Rectal smooth muscle tissue (tissue), 1 donor: ENCODE results near the gene PTPRM.

Source experiments
- H3K27ac ChIP-seq: one replicate; pipeline ENCODE4 v1.7.0; 2013; ENCODE audit warnings: low read depth, low read length, inconsistent platforms
- H3K27me3 ChIP-seq: one replicate; pipeline ENCODE4 v1.7.0; 2013; ENCODE audit warnings: low read length; ENCODE audit not compliant: control insufficient read depth, insufficient read depth
- H3K36me3 ChIP-seq: one replicate; pipeline ENCODE4 v1.7.0; 2013; ENCODE audit warnings: low read length; ENCODE audit not compliant: control insufficient read depth, insufficient read depth
- H3K4me1 ChIP-seq: one replicate; pipeline ENCODE4 v1.7.0; 2013; ENCODE audit warnings: low read length; ENCODE audit not compliant: control insufficient read depth, insufficient read depth
- H3K4me3 ChIP-seq: one replicate; pipeline ENCODE4 v1.7.0; 2013; ENCODE audit warnings: low read length
- H3K9ac ChIP-seq: one replicate; pipeline ENCODE4 v1.7.0; 2013; ENCODE audit warnings: low read length

PTPRM gene

DNA sequence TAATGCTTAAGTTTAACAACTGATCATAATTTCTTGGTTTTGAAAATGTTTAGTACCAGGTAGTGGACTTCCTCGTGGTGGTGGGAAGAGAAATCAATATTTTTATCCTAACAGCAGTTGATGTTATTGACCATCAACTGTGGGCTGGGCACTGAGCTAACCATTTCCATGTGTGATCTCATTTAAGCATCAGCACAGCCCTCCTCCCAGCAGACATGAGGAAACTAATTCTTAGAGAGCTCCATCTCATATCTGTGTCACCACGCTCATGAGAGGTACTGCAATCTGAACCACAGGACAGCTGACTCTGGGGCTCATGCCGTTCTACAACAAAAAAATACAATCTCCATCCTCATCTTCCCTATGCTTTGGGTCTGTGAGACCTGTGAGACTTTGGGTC, 709.3 kb downstream of the PTPRM start:
- H3K27me3 ChIP-seq, result no peaks in the 10 kb centered on the region
- no peak overlapping the region for H3K9ac ChIP-seq
- H3K4me3 ChIP-seq, result no peak overlapping the region
- H3K4me1 ChIP-seq, result no peaks in the 10 kb centered on the region
- no peak overlapping the region for H3K27ac ChIP-seq
- H3K36me3 ChIP-seq, result no peaks in the 10 kb centered on the region

DNA sequence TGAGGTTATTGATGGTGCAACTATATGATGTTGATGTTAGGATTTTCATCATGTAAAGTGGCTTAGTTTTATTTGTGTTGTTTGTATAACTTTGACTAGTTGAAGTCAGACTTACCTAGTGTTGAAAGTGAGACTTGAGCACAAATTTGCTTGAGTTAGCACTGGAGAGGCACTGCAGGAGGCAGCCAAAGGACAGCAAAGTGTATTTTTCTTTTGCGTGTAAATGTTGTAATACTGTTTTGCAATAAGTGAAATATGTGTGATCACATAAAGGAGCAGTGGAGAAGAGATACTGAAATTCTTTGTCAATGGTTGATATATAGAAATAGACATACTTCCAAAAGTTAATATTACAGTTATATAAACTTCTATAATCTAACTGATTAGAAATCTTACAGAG, 710.2 kb downstream of the PTPRM start:
- H3K9ac ChIP-seq, result no peak overlapping the region
- no peaks in the 10 kb centered on the region for H3K4me1 ChIP-seq
- H3K4me3 ChIP-seq, result no peak overlapping the region
- H3K27me3 ChIP-seq, result no peaks in the 10 kb centered on the region
- H3K27ac ChIP-seq, result no peak overlapping the region
- H3K36me3 ChIP-seq, result no peaks in the 10 kb centered on the region

DNA sequence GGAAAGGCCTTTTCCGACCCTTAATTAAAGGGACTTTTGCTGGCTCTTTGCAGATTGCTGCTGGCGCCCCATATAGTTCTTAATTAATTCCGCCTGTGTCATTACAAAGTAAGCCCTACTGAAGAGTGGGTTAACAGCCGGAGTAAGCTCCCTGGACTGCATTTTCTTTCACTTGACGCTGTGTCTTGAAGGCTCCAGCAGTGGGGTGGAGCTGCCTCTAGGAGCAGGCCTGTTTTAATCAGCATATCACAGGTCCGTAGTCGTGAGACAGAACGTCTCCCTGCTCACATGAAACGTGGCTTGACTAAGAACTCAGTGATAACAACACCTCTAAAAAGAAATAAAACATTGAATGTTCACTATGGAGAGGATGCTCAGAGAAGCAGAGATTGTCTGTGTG, 712.2 kb downstream of the PTPRM start:
- Histone ChIP-seq H3K4me3 (no peak overlapping the region), H3K4me1 (no peaks in the 10 kb centered on the region), H3K27ac (no peak overlapping the region), H3K9ac (no peak overlapping the region), H3K36me3 (no peaks in the 10 kb centered on the region), H3K27me3 (no peaks in the 10 kb centered on the region)

DNA sequence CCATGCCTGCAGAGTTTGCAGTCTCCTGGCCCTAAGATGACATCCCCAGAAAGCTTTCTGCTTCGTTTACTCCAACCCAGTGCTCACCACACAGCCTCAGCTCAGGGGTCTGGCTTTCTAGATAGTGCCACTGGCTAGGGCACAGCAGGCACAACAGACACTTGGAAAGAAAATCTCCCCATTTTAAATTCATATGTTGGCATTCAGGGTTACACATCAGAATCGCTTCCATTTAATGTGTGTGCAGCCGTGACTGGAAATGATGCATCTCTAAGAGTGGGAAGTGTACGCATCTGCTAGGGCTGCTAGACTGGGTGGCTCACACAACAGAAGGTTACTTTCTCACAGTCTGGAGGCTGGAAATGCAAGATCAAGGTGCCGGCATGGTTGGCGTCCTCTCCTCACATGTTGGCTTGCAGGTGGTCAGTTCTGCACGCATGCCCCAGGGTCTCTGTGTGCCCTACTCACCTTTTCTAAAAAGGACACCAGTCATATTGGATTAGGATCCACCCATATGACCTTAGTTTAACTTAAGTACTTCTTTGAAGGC, 712.7 kb downstream of the PTPRM start:
- Histone ChIP-seq H3K9ac (no peak overlapping the region), H3K27me3 (no peaks in the 10 kb centered on the region), H3K27ac (no peak overlapping the region), H3K36me3 (no peaks in the 10 kb centered on the region), H3K4me3 (no peak overlapping the region), H3K4me1 (no peaks in the 10 kb centered on the region)

DNA sequence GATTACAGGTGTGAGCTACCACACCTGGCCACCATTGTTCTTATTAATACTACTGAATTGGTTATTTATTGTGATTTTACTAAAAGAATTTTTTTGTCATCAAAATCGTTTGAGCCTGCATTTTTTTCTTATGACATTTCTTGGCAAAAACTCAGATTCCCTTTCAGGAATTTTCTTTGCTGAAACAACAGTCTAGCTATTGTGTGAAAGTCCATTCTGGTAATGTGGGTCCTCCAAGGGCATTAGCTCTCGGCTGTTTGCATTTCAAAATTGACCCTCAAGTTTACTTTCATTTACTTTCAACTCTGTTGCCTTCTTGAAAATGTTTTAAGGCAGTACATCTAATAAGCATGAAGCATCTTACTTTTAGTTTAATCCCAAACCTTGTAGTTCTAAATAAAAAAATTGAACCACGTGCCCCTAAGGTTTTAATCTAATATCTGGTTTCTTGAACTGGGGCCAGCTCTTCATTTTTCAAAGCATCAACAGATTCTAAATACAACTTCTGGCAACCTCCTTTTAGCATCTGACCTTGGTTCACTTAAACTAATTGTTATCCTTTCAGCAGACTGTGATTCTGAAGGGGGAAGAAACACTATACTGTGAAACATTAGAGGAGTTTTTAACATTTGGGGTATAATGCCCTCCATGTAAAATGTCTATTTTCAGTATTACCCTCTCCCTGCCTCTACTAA, 716.9 kb downstream of the PTPRM start:
- Histone ChIP-seq H3K27ac (no peak overlapping the region), H3K36me3 (no peaks in the 10 kb centered on the region), H3K9ac (no peak overlapping the region), H3K4me3 (no peak overlapping the region), H3K27me3 (no peaks in the 10 kb centered on the region), H3K4me1 (no peaks in the 10 kb centered on the region)

DNA sequence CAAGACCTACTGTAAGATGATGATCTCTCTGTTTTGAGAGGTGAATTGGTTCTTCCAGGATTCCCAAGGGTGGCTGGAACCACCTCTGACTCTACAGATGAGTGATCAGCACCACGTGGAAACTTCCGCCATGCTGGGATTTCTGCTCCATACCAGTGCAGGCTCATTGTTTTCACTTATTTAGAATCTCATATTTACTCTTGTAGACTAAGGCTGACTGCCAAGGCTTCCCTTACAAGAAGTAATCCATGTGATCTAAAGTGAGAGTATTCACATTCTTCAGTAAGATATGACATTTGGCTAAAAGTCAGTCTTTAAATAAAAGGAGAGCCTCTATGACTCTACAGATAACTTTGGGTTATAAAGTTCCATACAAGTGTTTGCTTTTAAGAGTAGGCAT, 719.2 kb downstream of the PTPRM start:
- no peaks in the 10 kb centered on the region for H3K27me3 ChIP-seq
- no peaks in the 10 kb centered on the region for H3K4me1 ChIP-seq
- H3K4me3 ChIP-seq, result no peak overlapping the region
- no peak overlapping the region for H3K9ac ChIP-seq
- H3K27ac ChIP-seq, result no peak overlapping the region
- no peaks in the 10 kb centered on the region for H3K36me3 ChIP-seq

DNA sequence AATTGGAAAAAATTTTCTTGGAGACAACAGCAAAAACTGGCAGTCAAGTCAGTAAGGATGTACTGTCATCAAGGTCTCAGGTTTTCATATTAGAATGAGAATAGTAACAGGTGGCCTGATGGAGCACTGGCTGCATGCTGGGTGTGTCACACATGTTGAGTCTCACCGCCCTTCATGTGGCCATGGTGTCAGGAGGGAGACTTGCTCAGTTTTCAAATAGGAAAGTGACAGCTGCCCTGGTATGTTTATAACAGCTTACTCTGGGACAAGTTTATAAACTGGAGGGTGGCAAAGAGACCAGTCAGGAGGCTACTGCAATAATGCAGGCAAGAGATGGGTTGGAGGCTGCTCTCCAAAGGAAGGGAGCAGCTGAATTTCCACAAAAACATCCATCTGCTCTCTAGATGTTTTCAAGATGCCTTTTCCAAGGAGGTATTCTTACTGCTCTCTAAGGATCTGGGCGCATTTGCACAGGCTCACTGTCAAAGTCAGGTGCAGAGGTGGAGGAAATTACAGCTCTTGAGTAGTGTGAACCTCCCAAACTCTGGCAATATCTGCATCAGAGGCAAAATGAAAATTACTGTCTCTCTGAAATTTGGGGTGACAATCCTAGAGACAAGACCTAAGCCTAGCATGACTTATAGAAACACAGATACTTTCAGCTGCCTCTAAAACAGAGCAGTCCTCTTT, 720.2 kb downstream of the PTPRM start:
- Histone ChIP-seq H3K4me3 (no peak overlapping the region), H3K27me3 (no peaks in the 10 kb centered on the region), H3K27ac (no peak overlapping the region), H3K9ac (no peak overlapping the region), H3K4me1 (no peaks in the 10 kb centered on the region), H3K36me3 (no peaks in the 10 kb centered on the region)

DNA sequence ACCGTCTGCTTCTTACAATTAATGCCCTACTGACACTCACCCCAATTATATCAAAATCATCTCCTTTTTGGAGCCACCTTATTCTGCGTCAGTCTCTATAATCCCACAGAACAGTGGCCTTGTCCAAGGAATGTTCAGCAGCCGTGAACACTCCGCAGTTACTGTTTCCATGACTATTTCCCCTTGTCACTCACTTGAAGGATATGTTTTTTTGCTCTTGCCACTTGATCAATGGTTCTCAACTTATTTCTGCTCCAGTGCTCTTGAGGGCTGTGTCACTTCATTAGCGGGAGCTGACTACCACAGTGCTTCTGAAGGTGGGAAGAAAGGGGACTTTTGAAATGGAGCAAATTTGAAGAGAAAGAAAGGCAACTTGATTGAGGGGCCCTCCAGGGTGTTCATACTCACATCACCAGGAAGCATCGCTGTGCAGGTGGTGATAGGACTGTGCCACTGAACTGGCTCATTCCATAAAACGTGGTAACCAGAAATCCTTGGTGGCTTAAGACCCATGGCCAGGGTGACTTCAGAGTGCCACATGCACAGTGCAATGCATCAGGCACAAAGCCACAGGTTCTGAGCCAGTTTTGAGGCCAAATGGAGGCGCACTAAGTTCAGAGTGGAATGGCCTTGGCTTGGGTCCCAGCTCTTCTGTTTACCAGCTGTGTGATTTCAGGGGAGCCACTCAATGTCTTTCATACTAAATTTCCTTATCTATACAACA, 721.5 kb downstream of the PTPRM start:
- H3K27me3 ChIP-seq, result no peaks in the 10 kb centered on the region
- H3K4me3 ChIP-seq, result no peak overlapping the region
- no peak overlapping the region for H3K9ac ChIP-seq
- H3K4me1 ChIP-seq, result no peaks in the 10 kb centered on the region
- H3K36me3 ChIP-seq, result no peaks in the 10 kb centered on the region
- no peak overlapping the region for H3K27ac ChIP-seq

DNA sequence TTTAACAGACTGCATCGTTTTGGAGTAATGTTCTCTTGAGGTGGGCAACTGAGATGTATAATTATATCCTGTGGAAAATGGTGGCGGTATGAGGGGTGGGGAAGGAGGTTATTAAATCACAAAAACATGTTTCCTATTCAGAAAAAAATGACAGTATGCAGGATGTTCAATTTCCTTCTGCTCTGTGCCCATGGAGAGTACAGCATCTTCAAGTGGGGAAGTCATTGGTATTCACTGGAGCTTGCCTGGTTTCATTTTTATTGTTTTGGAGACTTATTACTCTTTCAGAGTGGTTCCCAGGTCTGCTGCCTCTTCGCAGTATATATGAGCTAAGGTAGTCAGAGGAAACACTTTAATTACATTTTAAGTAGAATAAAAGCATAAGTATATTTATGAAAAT, 723.3 kb downstream of the PTPRM start:
- no peak overlapping the region for H3K4me3 ChIP-seq
- H3K27me3 ChIP-seq, result no peaks in the 10 kb centered on the region
- H3K36me3 ChIP-seq, result no peaks in the 10 kb centered on the region
- H3K4me1 ChIP-seq, result no peaks in the 10 kb centered on the region
- H3K9ac ChIP-seq, result no peak overlapping the region
- no peak overlapping the region for H3K27ac ChIP-seq

DNA sequence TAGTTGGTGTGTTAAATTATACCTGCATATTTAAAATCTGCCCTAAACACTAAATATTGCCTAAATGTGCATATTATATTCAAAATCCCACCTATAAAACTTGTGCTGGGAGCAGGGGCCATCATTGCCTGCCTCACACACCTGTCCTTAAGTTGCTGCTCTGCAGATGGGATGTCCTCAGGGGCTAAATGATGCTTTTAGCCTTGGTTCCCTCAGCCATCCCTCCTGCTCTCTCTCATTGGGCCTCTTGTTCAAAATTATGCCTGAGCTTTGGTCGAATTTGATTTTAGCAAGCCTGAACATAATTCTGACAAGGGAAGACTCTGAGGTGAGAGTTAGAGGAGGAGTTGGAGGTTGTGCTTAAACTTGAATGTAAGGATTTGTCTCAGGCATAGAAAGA, 723.8 kb downstream of the PTPRM start:
- Histone ChIP-seq H3K4me3 (no peak overlapping the region), H3K36me3 (no peaks in the 10 kb centered on the region), H3K4me1 (no peaks in the 10 kb centered on the region), H3K27me3 (no peaks in the 10 kb centered on the region), H3K9ac (no peak overlapping the region), H3K27ac (no peak overlapping the region)

DNA sequence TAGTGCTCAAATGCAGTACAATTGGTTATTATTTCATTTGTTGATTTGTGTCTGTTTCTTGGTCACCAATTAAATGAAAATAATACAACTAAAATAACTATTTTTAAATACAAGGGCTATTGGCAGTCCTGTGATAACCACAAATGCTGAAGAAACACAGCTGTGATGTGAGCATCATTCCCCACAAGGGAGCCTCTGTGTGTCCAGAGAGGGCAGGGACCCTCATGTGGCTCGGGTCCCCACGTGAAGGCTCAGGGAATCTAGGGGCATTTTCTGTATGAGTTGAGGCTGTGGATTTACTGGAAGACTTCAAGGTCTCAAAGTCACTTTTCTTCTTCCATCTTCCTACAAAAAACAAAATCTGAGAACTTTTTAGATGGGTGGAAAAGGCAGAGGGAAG, 726.1 kb downstream of the PTPRM start:
- no peak overlapping the region for H3K4me3 ChIP-seq
- H3K9ac ChIP-seq, result no peak overlapping the region
- H3K36me3 ChIP-seq, result no peaks in the 10 kb centered on the region
- no peaks in the 10 kb centered on the region for H3K27me3 ChIP-seq
- no peaks in the 10 kb centered on the region for H3K4me1 ChIP-seq
- H3K27ac ChIP-seq, result no peak overlapping the region

DNA sequence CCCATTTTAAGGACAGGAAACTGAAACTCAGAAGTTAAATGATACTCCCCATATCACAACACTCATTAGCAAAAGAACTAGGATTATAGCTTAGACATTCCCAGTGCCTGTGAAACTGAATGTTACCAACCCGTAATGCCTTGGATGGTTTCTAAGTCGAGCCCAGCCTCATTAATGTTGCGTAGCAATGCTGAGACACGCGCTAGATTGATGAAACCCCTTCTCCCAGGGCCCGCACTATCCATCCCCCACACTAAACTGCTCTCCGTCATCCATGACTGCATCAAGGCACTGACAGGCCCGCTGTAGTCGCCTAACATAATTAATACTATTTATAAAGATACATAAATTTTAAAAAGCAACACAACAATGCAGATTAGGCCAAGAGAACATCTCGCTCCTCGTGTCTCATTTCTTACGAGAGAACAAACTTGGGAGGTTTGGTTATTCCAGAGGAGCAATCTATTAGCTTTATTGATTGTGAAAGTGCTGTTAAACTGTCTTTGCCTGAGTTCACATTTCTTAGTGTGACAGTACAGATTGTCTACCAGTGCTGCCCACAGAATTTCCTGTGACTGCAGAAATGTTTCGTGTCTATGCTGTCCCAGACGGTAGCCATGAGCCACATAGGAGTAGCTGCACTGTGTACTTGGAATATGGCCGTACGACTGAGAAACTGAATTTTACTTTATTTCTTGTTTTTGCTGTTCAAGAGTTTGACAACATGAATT, 729.9 kb downstream of the PTPRM start:
- H3K4me1 ChIP-seq, result no peaks in the 10 kb centered on the region
- H3K4me3 ChIP-seq, result no peak overlapping the region
- H3K27me3 ChIP-seq, result no peaks in the 10 kb centered on the region
- H3K9ac ChIP-seq, result no peak overlapping the region
- no peak overlapping the region for H3K27ac ChIP-seq
- H3K36me3 ChIP-seq, result no peaks in the 10 kb centered on the region
